Upper lobe of right lung (tissue), 1 donor: ENCODE measurements around the gene SNX32. TPM values are rescaled to one million over a fixed set of nuclear protein-coding genes. Genes with fewer than 3 reads are reported as not detected.

ENCODE experiments used
- ATAC-seq: fragments of 200-7000 bp; cut with Tn5 transposase; one replicate; pipeline ENCODE4 v1.9.1; 2020; ENCODE audit warnings: mild to moderate bottlenecking, moderate library complexity
- DNase-seq: peaks from one replicate; pipeline ENCODE4 v3.0.0-alpha.2; 2020
- H3K27ac ChIP-seq: fragments of 200-600 bp; one replicate; pipeline ENCODE4 v1.8.0; 2022
- H3K27me3 ChIP-seq: fragments of 200-600 bp; one replicate; pipeline ENCODE4 v1.8.0; 2022; ENCODE audit warnings: mild to moderate bottlenecking
- H3K36me3 ChIP-seq: fragments of 200-600 bp; one replicate; pipeline ENCODE4 v1.8.0; 2022
- H3K4me1 ChIP-seq: fragments of 200-600 bp; one replicate; pipeline ENCODE4 v1.8.0; 2022
- H3K4me3 ChIP-seq: fragments of 200-600 bp; one replicate; pipeline ENCODE4 v1.8.0; 2022; ENCODE audit warnings: mild to moderate bottlenecking
- H3K9me3 ChIP-seq: fragments of 200-600 bp; one replicate; pipeline ENCODE4 v1.8.0; 2022
- CTCF ChIP-seq: fragments of 200-600 bp; IDR thresholded peaks from one replicate; pipeline ENCODE4 v1.8.0; 2022; ENCODE audit warnings: antibody characterized with exemption
- intact Hi-C: fragments of 100-400 bp; cut with DNase I; formaldehyde crosslinking; loops from one replicate; pipeline ENCODE4 v1.11.0; 2022
- total RNA-seq: library from RNA; stranded (reverse); fragmentation: NEBNext Ultra II Directional; extraction: Animal tissue kit (Norgen Biotek cat#: 25700); gene quantifications from one replicate; pipeline ENCODE4 v1.2.1, GENCODE V29; 2021
- donor health status: DM: no; HTN: yes; CAD: no; lungs with severe emphysema.

SNX32 gene
- total RNA-seq, 1 donor from 2014 or later, result not detected

GRCh38 chr11:65872586-65873317, 39.0 kb downstream of the SNX32 start, which contains the start of gene EFEMP2:
Gene EFEMP2, minus strand, starts transcription at chr11:65872800. Its CDS starts 446 bp downstream, at chr11:65872354.
- ATAC-seq (peak; percentile 43), DNase-seq (peak; percentile 82)
- Histone ChIP-seq H3K4me3 (peak within 1 kb of the TSS; percentile 59), H3K27ac (peak within 1 kb of the TSS; percentile 74), H3K9me3 (no peaks in the 10 kb centered on the region), H3K4me1 (peaks cover 19% of the 10 kb centered on the region), H3K27me3 (no peaks in the 10 kb centered on the region), H3K36me3 (peaks cover 3% of the 10 kb centered on the region)
- TF ChIP-seq CTCF, result no peak
- intact Hi-C loops, result no loop called here

GRCh38 chr11:65873318-65874156, 39.8 kb downstream of the SNX32 start:
- DNase-seq, result peak; percentile 97
- TF ChIP-seq CTCF, result no peak
- Histone ChIP-seq H3K4me3 (peak overlapping the region; percentile 59), H3K36me3 (no peaks in the 10 kb centered on the region), H3K27me3 (no peaks in the 10 kb centered on the region), H3K4me1 (peaks cover 19% of the 10 kb centered on the region), H3K27ac (peak overlapping the region; percentile 74), H3K9me3 (no peaks in the 10 kb centered on the region)
- ATAC-seq, result peak; percentile 97
- intact Hi-C loops, result no loop called here

GRCh38 chr11:65879617-65880016, 45.9 kb downstream of the SNX32 start, which contains the start of gene CTSW:
Gene CTSW, plus strand, starts transcription at chr11:65879837. Its CDS starts 18 bp downstream, at chr11:65879855.
- no peak for TF ChIP-seq CTCF
- intact Hi-C loops, result loop anchor here (5.0 kb wide), 1 partner anchor 108 kb away; no protein-coding TSS in a partner anchor
- peaks cover 16% of the 10 kb centered on the region for H3K36me3 ChIP-seq
- no peaks in the 10 kb centered on the region for H3K4me1 ChIP-seq
- ATAC-seq (peak; percentile 69), DNase-seq (no peak)
- H3K27ac ChIP-seq, result no peak within 1 kb of the TSS
- no peaks in the 10 kb centered on the region for H3K9me3 ChIP-seq
- H3K27me3 ChIP-seq, result no peaks in the 10 kb centered on the region
- peak within 1 kb of the TSS; percentile 31 for H3K4me3 ChIP-seq

GRCh38 chr11:65880027-65880426, 46.3 kb downstream of the SNX32 start:
- H3K27me3 ChIP-seq, result no peaks in the 10 kb centered on the region
- H3K9me3 ChIP-seq, result no peaks in the 10 kb centered on the region
- DNase-seq (no peak), ATAC-seq (no peak)
- no peak overlapping the region for H3K27ac ChIP-seq
- intact Hi-C loops, result loop anchor here (5.0 kb wide), 1 partner anchor 107 kb away; no protein-coding TSS in a partner anchor
- no peak for TF ChIP-seq CTCF
- peak overlapping the region; percentile 31 for H3K4me3 ChIP-seq
- H3K4me1 ChIP-seq, result no peaks in the 10 kb centered on the region
- peaks cover 18% of the 10 kb centered on the region for H3K36me3 ChIP-seq

- Histone ChIP-seq H3K27ac (no peak overlapping the region), H3K4me1 (no peaks in the 10 kb centered on the region), H3K4me3 (no peak overlapping the region), H3K9me3 (no peaks in the 10 kb centered on the region), H3K27me3 (no peaks in the 10 kb centered on the region), H3K36me3 (peaks cover 26% of the 10 kb centered on the region)
- ATAC-seq (no peak), DNase-seq (no peak)
- no peak for TF ChIP-seq CTCF
- intact Hi-C loops, result loop anchor here (5.0 kb wide), 1 partner anchor 106 kb away; no protein-coding TSS in a partner anchor
Observed at GRCh38 chr11:65880844-65881421, 47.2 kb downstream of the SNX32 start.
